Epithelial cell of proximal tubule (primary cell): ENCODE data around the gene IER5. TPM values are rescaled to one million over a fixed set of nuclear protein-coding genes. Genes with fewer than 3 reads are reported as not detected.

Experiments used
- DNase-seq: peaks from one replicate; pipeline ENCODE4 v3.0.0-alpha.2; 2011; ENCODE audit warnings: low read depth
- H3K4me3 ChIP-seq: 2 replicates; pipeline ENCODE4 v1.5.1; 2011; ENCODE audit warnings: low read depth, mild to moderate bottlenecking, low read length
- total RNA-seq: library from RNA; depleted of rRNA; stranded (reverse); fragments of >200 nt; gene quantifications from 2 replicates; pipeline ENCODE4 v1.2.3, GENCODE V29; 2015
- TF ChIP-seq, protein P1 (sequence below): conservative IDR thresholded peaks from 2 replicates; pipeline ENCODE4 v1.5.1; 2012; ENCODE audit warnings: low read depth, mild to moderate bottlenecking, low read length

IER5 gene
- total RNA-seq, 1 donor from 2014 or later, result 43.0 TPM

DNA sequence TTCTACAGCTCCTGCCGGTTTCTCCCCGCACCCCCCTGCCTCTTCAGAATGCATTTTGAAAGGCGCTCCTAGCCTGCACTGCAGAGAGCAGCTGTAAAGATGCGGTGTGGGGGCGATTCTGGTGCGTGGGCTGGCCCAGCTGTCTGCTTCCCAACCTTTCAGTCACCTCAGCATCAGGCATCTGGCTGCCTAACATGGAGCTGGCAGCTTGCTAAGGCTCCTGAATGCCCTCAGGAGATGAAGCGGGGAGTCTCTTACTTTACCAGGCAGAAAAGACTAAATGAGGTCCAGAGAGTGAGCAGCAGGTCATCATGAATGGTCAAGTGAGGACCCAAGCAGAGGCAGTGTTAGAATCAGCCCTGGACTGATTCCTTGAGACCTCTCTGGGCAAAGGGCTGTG is 8.7 kb downstream of the IER5 start:
- TF ChIP-seq, protein P1, sequence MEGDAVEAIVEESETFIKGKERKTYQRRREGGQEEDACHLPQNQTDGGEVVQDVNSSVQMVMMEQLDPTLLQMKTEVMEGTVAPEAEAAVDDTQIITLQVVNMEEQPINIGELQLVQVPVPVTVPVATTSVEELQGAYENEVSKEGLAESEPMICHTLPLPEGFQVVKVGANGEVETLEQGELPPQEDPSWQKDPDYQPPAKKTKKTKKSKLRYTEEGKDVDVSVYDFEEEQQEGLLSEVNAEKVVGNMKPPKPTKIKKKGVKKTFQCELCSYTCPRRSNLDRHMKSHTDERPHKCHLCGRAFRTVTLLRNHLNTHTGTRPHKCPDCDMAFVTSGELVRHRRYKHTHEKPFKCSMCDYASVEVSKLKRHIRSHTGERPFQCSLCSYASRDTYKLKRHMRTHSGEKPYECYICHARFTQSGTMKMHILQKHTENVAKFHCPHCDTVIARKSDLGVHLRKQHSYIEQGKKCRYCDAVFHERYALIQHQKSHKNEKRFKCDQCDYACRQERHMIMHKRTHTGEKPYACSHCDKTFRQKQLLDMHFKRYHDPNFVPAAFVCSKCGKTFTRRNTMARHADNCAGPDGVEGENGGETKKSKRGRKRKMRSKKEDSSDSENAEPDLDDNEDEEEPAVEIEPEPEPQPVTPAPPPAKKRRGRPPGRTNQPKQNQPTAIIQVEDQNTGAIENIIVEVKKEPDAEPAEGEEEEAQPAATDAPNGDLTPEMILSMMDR, result no peak
- no peak for DNase-seq
- H3K4me3 ChIP-seq, result no peak overlapping the region

DNA sequence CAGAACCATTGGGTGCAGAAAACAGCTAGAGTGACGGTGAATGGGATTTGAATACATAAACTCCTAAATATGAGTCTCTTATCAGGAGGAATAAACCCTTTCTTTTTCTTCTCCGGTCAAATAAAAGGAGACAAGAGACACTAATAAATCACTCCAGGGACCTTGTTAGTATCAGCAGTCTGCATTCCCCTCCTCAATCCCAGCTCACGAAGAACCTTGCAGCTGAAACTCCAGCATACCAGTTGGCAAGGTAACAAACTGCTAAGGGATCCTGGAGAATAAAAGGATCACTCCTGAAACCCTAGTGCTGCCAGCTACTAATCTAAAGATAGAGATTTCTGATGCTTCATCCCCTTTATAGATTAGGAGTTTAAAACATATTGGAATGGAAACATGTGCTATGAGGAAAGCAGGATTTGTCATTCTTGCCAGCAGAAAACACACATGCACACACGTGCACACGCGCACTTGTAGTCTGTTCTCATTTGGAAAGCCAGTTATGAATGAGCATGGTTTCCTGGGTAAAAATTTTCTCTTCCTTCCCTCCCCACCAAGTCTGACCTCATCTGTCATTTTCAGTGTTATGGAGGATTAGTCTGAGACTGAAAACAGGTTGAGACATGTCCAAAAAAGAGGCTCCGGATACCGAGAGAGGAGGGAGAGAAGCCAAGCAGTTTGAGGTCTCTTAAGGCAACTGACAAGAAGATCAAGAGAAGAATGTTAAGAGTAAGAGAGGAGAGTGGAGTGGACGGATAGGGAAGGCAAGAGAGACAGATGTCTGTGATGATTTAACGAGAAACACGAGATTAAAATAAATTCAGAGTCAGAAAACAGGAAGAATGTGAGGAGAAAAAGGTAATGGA is 10.9 kb downstream of the IER5 start:
- H3K4me3 ChIP-seq, result no peak overlapping the region
- TF ChIP-seq, protein P1, result no peak
- DNase-seq, result no peak

DNA sequence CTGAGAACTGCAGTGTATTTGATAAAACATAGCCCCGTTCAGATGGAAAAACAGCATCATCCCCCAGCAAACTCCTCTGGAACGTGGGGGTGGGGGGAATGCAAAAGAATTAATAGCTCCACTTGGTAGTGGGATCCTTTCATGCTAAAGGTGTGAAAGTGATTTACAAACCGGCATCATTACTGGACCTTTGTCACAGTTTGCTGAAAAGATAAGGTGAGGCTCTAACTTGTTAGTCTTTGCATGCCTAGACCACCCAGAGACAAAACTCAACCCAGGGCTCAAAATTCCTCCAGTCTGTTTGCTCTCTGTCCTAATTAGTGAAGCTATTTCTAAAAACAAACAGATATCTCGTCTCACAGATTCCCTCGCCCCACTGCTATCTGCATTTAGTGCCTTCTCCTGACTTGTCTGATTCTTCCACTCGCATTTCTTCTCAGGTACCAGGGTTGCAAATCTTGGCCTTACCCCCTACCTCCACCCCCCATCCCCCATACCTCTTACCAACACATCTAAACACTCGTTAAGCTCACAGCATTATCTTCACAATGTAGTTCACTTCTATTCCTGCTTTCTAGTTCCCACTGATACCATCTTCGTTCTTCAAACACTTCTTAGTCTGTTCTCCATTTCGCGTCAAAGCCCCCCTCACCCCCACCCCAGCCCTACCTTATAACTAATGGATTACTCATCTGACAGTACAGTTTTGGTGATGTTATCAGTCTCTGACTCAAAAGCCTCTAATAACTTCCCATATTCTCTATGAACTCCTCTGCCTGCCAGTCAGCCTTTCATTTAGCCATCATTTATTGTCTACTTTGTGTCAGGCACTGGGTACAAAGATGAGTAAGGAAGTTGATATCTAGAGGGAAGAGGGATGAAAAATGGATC is 11.8 kb downstream of the IER5 start:
- no peak overlapping the region for H3K4me3 ChIP-seq
- TF ChIP-seq, protein P1, result no peak
- no peak for DNase-seq

DNA sequence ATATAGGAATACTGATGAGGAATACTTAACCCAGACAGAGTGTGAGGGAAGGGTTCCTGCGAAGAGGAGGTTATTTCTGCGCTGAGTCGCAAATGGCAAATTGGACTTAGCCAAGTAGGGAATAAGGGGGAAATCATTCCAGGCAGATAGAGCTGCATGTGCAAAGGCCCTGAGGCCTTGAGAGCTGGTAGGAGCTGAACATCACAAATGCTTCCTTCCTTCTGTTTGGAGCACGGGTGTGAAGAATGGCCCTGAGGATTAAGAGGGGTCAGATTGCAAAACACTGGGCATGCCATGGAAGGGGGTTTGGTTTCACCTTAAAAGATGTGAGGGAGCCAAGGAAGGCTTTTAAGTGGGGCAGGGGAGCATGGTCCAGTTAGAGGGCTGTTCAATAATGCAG is 12.4 kb downstream of the IER5 start:
- DNase-seq, result no peak
- TF ChIP-seq, protein P1, result no peak
- H3K4me3 ChIP-seq, result no peak overlapping the region

DNA sequence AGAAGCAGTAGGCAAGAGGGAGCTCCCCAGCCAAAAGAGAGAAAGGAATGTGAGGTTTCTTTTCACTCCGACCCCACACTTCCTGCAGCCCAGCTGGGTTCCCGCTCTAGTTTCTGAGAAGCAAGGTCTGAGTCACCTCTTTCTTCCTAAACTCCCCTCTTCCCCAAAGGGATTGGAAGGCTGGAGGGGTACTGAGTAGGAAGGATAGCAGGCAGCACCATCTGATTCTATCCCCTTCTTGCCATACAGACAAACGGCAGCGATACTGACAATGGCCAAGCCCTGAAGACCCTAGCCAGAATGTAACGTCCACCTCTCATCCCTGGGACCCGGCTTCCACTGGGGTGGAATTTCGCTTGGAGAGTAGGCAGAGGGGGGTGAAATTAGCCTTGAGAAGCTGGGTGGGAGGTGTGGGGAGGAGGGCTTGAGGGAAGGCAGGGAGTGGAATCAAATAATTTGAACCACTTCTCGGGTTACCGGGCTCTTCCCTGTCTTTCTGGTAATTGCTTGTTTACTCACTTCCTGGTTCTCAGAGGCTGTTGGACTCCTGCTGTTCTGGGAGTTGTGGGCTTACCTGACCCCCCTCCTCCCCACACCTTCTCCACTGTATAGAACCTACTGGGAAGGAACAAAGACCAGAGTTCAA is 13.2 kb downstream of the IER5 start:
- DNase-seq, result no peak
- TF ChIP-seq, protein P1, result no peak
- H3K4me3 ChIP-seq, result no peak overlapping the region

DNA sequence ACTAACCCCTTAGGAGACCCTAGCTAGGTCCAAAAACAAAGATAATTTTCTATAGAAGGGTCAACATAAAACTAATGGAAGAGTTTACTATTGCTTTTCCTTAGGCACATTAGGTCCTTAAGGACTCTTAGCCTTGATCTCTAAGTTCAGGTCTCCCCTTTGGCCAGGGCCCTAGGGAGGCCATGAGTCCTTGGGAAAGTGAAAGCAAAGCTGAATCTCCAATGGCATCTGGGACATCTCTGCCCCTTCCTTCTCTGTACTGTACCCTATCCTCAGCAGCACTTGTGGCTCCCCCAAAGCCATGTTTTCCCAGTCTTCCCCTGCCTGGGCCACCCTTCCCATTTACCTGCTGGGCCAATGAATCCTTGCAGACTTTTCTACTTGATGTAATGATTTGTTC is 14.3 kb downstream of the IER5 start:
- H3K4me3 ChIP-seq, result no peak overlapping the region
- no peak for DNase-seq
- TF ChIP-seq, protein P1, result no peak
